ENCODE measurements around the gene HIVEP2. TPM values are rescaled to one million over a fixed set of nuclear protein-coding genes. Genes with fewer than 3 reads are reported as not detected.

HIVEP2 gene
- total RNA-seq, 2 donors from 2014 or later, result 1.7 to 2.4 TPM

GRCh38 chr6:142773859-142774648 lies 170.9 kb downstream of the HIVEP2 start:
- Mint-ChIP-seq H3K4me3 (no peak overlapping the region), H3K4me1 (no peaks in the 10 kb centered on the region), H3K9me3 (no peaks in the 10 kb centered on the region), H3K27ac (no peak overlapping the region), H3K36me3 (ENCODE audit: low read depth) (no peaks in the 10 kb centered on the region), H3K27me3 (ENCODE audit: insufficient read depth) (no peaks in the 10 kb centered on the region)
- Histone ChIP-seq H3K27ac (ENCODE audit: low read depth, low read length) (no peak overlapping the region), H3K27me3 (ENCODE audit: control insufficient read depth, insufficient read depth, low read length, poor library complexity, severe bottlenecking) (no peaks in the 10 kb centered on the region), H3K4me3 (ENCODE audit: low read length) (no peak overlapping the region), H3K36me3 (ENCODE audit: control insufficient read depth, insufficient read depth, low read length) (no peaks in the 10 kb centered on the region), H3K9me3 (ENCODE audit: control insufficient read depth, low read length) (no peaks in the 10 kb centered on the region), H3K9ac (ENCODE audit: extremely low read depth, low read length, poor library complexity, severe bottlenecking) (no peak overlapping the region), H3K4me1 (ENCODE audit: control insufficient read depth, insufficient read depth, low read length) (no peaks in the 10 kb centered on the region)
- 94 to 100% methylated on average over 9 to 12 of the region's 12 CpGs for WGBS, 2 experiments (ENCODE audit: insufficient coverage in 1 of 2, insufficient read length in 1 of 2)
- TF ChIP-seq CTCF (conservative IDR thresholded peaks at IDR 0.05), result no peak
- no peak for DNase-seq

GRCh38 chr6:142773324-142773723 lies 171.7 kb downstream of the HIVEP2 start:
- Histone ChIP-seq H3K27me3 (ENCODE audit: control insufficient read depth, insufficient read depth, low read length, poor library complexity, severe bottlenecking) (no peaks in the 10 kb centered on the region), H3K27ac (ENCODE audit: low read depth, low read length) (no peak overlapping the region), H3K9ac (ENCODE audit: extremely low read depth, low read length, poor library complexity, severe bottlenecking) (no peak overlapping the region), H3K9me3 (ENCODE audit: control insufficient read depth, low read length) (no peaks in the 10 kb centered on the region), H3K4me3 (ENCODE audit: low read length) (no peak overlapping the region), H3K36me3 (ENCODE audit: control insufficient read depth, insufficient read depth, low read length) (no peaks in the 10 kb centered on the region), H3K4me1 (ENCODE audit: control insufficient read depth, insufficient read depth, low read length) (no peaks in the 10 kb centered on the region)
- Mint-ChIP-seq H3K36me3 (ENCODE audit: low read depth) (no peaks in the 10 kb centered on the region), H3K27me3 (ENCODE audit: insufficient read depth) (no peaks in the 10 kb centered on the region), H3K27ac (no peak overlapping the region), H3K4me1 (no peaks in the 10 kb centered on the region), H3K9me3 (no peaks in the 10 kb centered on the region), H3K4me3 (no peak overlapping the region)
- DNase-seq, result no peak
- TF ChIP-seq CTCF (conservative IDR thresholded peaks at IDR 0.05), result no peak
- WGBS, 2 experiments (ENCODE audit: insufficient coverage in 1 of 2, insufficient read length in 1 of 2), result 95 to 96% methylated on average over 8 to 9 of the region's 9 CpGs

GRCh38 chr6:142771162-142771561 lies 173.8 kb downstream of the HIVEP2 start:
- H3K4me1 Mint-ChIP-seq, result no peaks in the 10 kb centered on the region
- no peaks in the 10 kb centered on the region for H3K27me3 ChIP-seq (ENCODE audit: control insufficient read depth, insufficient read depth, low read length, poor library complexity, severe bottlenecking)
- TF ChIP-seq CTCF (conservative IDR thresholded peaks at IDR 0.05), result no peak
- no peak overlapping the region for H3K27ac ChIP-seq (ENCODE audit: low read depth, low read length)
- H3K36me3 ChIP-seq (ENCODE audit: control insufficient read depth, insufficient read depth, low read length), result no peaks in the 10 kb centered on the region
- H3K27me3 Mint-ChIP-seq (ENCODE audit: insufficient read depth), result no peaks in the 10 kb centered on the region
- no peak overlapping the region for H3K4me3 ChIP-seq (ENCODE audit: low read length)
- no peaks in the 10 kb centered on the region for H3K9me3 ChIP-seq (ENCODE audit: control insufficient read depth, low read length)
- no peaks in the 10 kb centered on the region for H3K4me1 ChIP-seq (ENCODE audit: control insufficient read depth, insufficient read depth, low read length)
- H3K36me3 Mint-ChIP-seq (ENCODE audit: low read depth), result no peaks in the 10 kb centered on the region
- WGBS, 2 experiments (ENCODE audit: insufficient coverage in 1 of 2, insufficient read length in 1 of 2), result 94 to 98% methylated on average over 12 of the region's 12 CpGs
- DNase-seq, result no peak
- no peaks in the 10 kb centered on the region for H3K9me3 Mint-ChIP-seq
- H3K4me3 Mint-ChIP-seq, result no peak overlapping the region
- no peak overlapping the region for H3K27ac Mint-ChIP-seq
- H3K9ac ChIP-seq (ENCODE audit: extremely low read depth, low read length, poor library complexity, severe bottlenecking), result no peak overlapping the region

Data from endodermal cell (in vitro differentiated cells).